GM18505 (cell line): ENCODE results near the gene ZFP57.
"Not testable (repeated sequence)": the region's sequence is repeated elsewhere in the genome, so short reads cannot be mapped to it uniquely, and the experiment has no call there.

Source experiments
- ATAC-seq: cut with Tn5 transposase; IDR thresholded peaks from one replicate; pipeline ENCODE4 v1.9.1; 2021; ENCODE audit not compliant: unreplicated experiment
- POLR2A ChIP-seq: IDR thresholded peaks from 4 replicates; pipeline ENCODE4 v1.6.1; 2011; ENCODE audit warnings: borderline replicate concordance; ENCODE audit not compliant: insufficient read depth, insufficient read length; ENCODE audit errors: extremely low read depth

The ZFP57 gene

GRCh38 chr6:29676981-29677601, 3.9 kb downstream of the ZFP57 start:
- ATAC-seq, result no peak
- TF ChIP-seq POLR2A, result no peak

GRCh38 chr6:29675561-29675960, 5.4 kb downstream of the ZFP57 start:
- ATAC-seq, result no peak
- TF ChIP-seq POLR2A, result no peak

- ATAC-seq, result no peak
These were observed 6.9 kb downstream of the ZFP57 start for GRCh38 chr6:29674008-29674407.

GRCh38 chr6:29673161-29673560, 7.8 kb downstream of the ZFP57 start:
- no peak for TF ChIP-seq POLR2A
- ATAC-seq, result no peak

More at GRCh38 chr6:29674008-29674407, 6.9 kb downstream of the ZFP57 start:
- TF ChIP-seq POLR2A, result no peak

- ATAC-seq, result not testable (repeated sequence)
These were observed 8.8 kb downstream of the ZFP57 start for GRCh38 chr6:29672116-29672515.

GRCh38 chr6:29671026-29671425, 9.9 kb downstream of the ZFP57 start:
- no peak for TF ChIP-seq POLR2A
- ATAC-seq, result no peak

GRCh38 chr6:29667158-29667557, 13.8 kb downstream of the ZFP57 start:
- ATAC-seq, result no peak

GRCh38 chr6:29666826-29667130, 14.2 kb downstream of the ZFP57 start:
- ATAC-seq, result no peak
- no peak for TF ChIP-seq POLR2A

More at GRCh38 chr6:29667158-29667557, 13.8 kb downstream of the ZFP57 start:
- no peak for TF ChIP-seq POLR2A

GRCh38 chr6:29665942-29666825, 14.8 kb downstream of the ZFP57 start:
- ATAC-seq, result no peak

GRCh38 chr6:29663300-29664042, 17.5 kb downstream of the ZFP57 start:
- ATAC-seq, result no peak
- no peak for TF ChIP-seq POLR2A

More at GRCh38 chr6:29665942-29666825, 14.8 kb downstream of the ZFP57 start:
- no peak for TF ChIP-seq POLR2A

- not testable (repeated sequence) for ATAC-seq
These were observed 19.3 kb downstream of the ZFP57 start for GRCh38 chr6:29661502-29662141.

GRCh38 chr6:29661071-29661470, 19.9 kb downstream of the ZFP57 start:
- ATAC-seq, result no peak

GRCh38 chr6:29656798-29657197, 24.2 kb downstream of the ZFP57 start, which contains the start of gene MOG:
TSS of gene MOG (plus strand) at chr6:29657092. CDS start at chr6:29657210, 118 bp downstream.
- no peak for ATAC-seq
- TF ChIP-seq POLR2A, result no peak

More at GRCh38 chr6:29661071-29661470, 19.9 kb downstream of the ZFP57 start:
- TF ChIP-seq POLR2A, result no peak
